GM12878 (cell line): ENCODE results near the gene IGSF22.
"Not testable (repeated sequence)": the region's sequence is repeated elsewhere in the genome, so short reads cannot be mapped to it uniquely, and the experiment has no call there.

ENCODE experiments used
- GABPA ChIP-seq: IDR thresholded peaks from 2 replicates; pipeline ENCODE4 v1.6.1; 2014; ENCODE audit warnings: antibody characterized with exemption, low read depth, mild to moderate bottlenecking, inconsistent platforms
- MYC ChIP-seq: IDR thresholded peaks from 2 replicates; pipeline ENCODE4 v1.6.1; 2011; ENCODE audit warnings: mild to moderate bottlenecking, low read length, moderate library complexity, inconsistent platforms; ENCODE audit not compliant: insufficient read depth, insufficient replicate concordance, insufficient read length, severe bottlenecking
- SMC3 ChIP-seq: IDR thresholded peaks from 2 replicates; pipeline ENCODE4 v1.6.1; 2011; ENCODE audit warnings: low read length, improper control_type of control experiment, borderline replicate concordance

DNA sequence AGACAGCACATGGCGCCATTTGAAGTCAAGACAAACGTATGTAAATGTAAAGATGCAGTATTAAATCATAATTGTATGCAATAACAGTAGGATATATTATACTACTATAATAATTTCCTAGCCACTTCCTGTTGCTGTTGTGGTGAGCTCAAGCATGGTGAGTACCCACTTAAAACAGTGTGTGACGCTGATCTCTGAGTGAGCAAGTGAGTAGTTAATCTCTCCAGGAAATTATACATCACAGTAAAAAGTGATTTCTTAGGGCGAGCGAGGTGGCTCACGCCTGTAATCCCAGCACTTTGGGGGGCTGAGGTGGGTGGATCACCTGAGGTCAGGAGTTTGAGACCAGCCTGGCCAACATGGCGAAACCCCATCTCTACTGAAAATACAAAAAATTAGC is 53.8 kb downstream of the IGSF22 start:
- TF ChIP-seq SMC3, MYC, GABPA: not testable (repeated sequence)
